ENCODE results near the gene WWTR1. TPM values are rescaled to one million over a fixed set of nuclear protein-coding genes. Genes with fewer than 3 reads are reported as not detected.

WWTR1 gene
- total and polyA plus RNA-seq, 2 of the 8 experiments (the other 6 are each of a cell fraction or from before 2014, with no cell fraction given) = 15.7 to 18.6 TPM

- POLR2A ChIA-PET (ENCODE audit: partially characterized antibody) = interaction anchor here (0.6 to 1.0 kb wide), 7 partner anchors 9 to 114 kb away, joined by 3 to 5 read pairs (median 3); no protein-coding TSS in a partner anchor
- no peak for TF ChIP-seq BCL11A (IDR thresholded peaks at IDR 0.05; ENCODE audit: low read depth in 2 of 2, low read length in 2 of 2)
- no peak for TF ChIP-seq SAP30 (IDR thresholded peaks at IDR 0.05; ENCODE audit: insufficient read depth, insufficient replicate concordance, low read length)
- no peak for TF ChIP-seq KDM1A (IDR thresholded peaks at IDR 0.05; ENCODE audit: borderline replicate concordance, low read length)
- TF ChIP-seq TBP (IDR thresholded peaks at IDR 0.05; ENCODE audit: low read depth, low read length) = no peak
- TF ChIP-seq JUND (IDR thresholded peaks at IDR 0.05; ENCODE audit: low read length) = no peak
Measured at GRCh38 chr3:149653136-149653535, 4.7 kb downstream of the WWTR1 start.

More at GRCh38 chr3:149653136-149653535, 4.7 kb downstream of the WWTR1 start:
- Histone ChIP-seq H3K4me2 (ENCODE audit: insufficient read depth in 1 of 2, low read depth in 2 of 2, low read length in 2 of 2) (no peak overlapping the region), H3K18ac (ENCODE audit: extremely low read depth, low read length) (no peak overlapping the region), H4K91ac (replicated peaks; ENCODE audit: insufficient read length, low read length) (no peak overlapping the region), H2BK120ac (replicated peaks; ENCODE audit: low read depth, low read length) (no peak overlapping the region), H4K20me1 (replicated peaks in 1 of 2; ENCODE audit: control insufficient read depth in 1 of 2, insufficient read depth in 2 of 2, low read length in 2 of 2) (peaks cover 0 to 4% of the 10 kb centered on the region in 2 experiments), H3K79me1 (ENCODE audit: low read depth, low read length) (peaks cover 5% of the 10 kb centered on the region), H2AK5ac (ENCODE audit: low read depth, low read length) (no peak overlapping the region), H3K79me2 (ENCODE audit: control insufficient read depth in 1 of 2, insufficient read depth in 2 of 2, low read length in 2 of 2) (peaks cover 0 to 49% of the 10 kb centered on the region in 2 experiments; a peak in 3 of 4 replicates), H3K4me3 (ENCODE audit: extremely low read depth in 1 of 4, insufficient read depth in 2 of 4, low read depth in 3 of 4, low read length in 4 of 4) (no peak overlapping the region), H3K56ac (replicated peaks; ENCODE audit: insufficient read length, low read depth, low read length) (no peak overlapping the region), H3K9me3 (ENCODE audit: insufficient read depth in 2 of 2, low read depth in 1 of 2, low read length in 1 of 2) (no peaks in the 10 kb centered on the region), H2BK5ac (ENCODE audit: low read depth, low read length) (no peak overlapping the region), H2BK12ac (ENCODE audit: low read depth, low read length) (no peak overlapping the region), H3K27ac (ENCODE audit: low read depth, low read length) (no peak overlapping the region), H4K8ac (ENCODE audit: extremely low read depth, insufficient read depth, low read length) (no peak overlapping the region), H3K4me1 (replicated peaks in 1 of 4; ENCODE audit: control insufficient read depth in 3 of 4, insufficient read depth in 4 of 4, low read length in 3 of 4) (no peaks in the 10 kb centered on the region; a peak in 4 of 7 replicates), H3K9ac (replicated peaks in 1 of 4; ENCODE audit: extremely low read depth in 1 of 4, low read depth in 3 of 4, low read length in 3 of 4) (no peak overlapping the region), H3K4ac (replicated peaks; ENCODE audit: insufficient read length, low read depth, low read length) (no peak overlapping the region), H3K23me2 (ENCODE audit: low read depth, low read length) (peaks cover 16% of the 10 kb centered on the region; the same call in 1 of the 2 replicates), H2BK20ac (ENCODE audit: low read length) (no peak overlapping the region), H3K36me3 (ENCODE audit: control insufficient read depth in 2 of 4, insufficient read depth in 4 of 4, low read length in 3 of 4) (peaks cover 0 to 3% (median 0%) of the 10 kb centered on the region in 4 experiments; a peak in 1 of 8 replicates), H3K27me3 (replicated peaks in 1 of 4; ENCODE audit: control insufficient read depth in 3 of 4, extremely low read depth in 1 of 4, insufficient read depth in 3 of 4, low read length in 3 of 4) (peaks cover 0 to 12% (median 8%) of the 10 kb centered on the region in 4 experiments; a peak in 4 of 7 replicates), H3K23ac (ENCODE audit: insufficient read length) (no peak overlapping the region), H2BK15ac (ENCODE audit: low read length) (no peak overlapping the region), H4K5ac (ENCODE audit: insufficient read length, low read depth, low read length) (no peak overlapping the region), H3K14ac (ENCODE audit: insufficient read length) (no peak overlapping the region), H2AFZ (ENCODE audit: low read length) (no peak overlapping the region)
- CTCF ChIA-PET (ENCODE audit: partially characterized antibody) = interaction anchor here (1.2 to 1.8 kb wide), 2 partner anchors 122 to 140 kb away, joined by 4 to 5 read pairs; no protein-coding TSS in a partner anchor
- WGBS, 2 experiments (ENCODE audit: extremely low coverage in 1 of 2, insufficient coverage in 1 of 2, insufficient read length in 1 of 2, insufficient replicate concordance in 2 of 2, low coverage in 1 of 2, low lambda C conversion rate in 2 of 2, missing lambda C conversion rate in 1 of 2) = 100% methylated on average over 1 of the region's 1 CpG; no CpG with 5 or more reads in 1 of the 2 experiments
- FAIRE-seq (no peak), DNase-seq (ENCODE audit: low read depth in 1 of 2, low spot score in 2 of 2) (no peak)
